Activated T-cell treated with anti-CD3 and anti-CD28 coated beads, Interleukin-2, amount 50 U/mL, for 4 hours (primary cell): ENCODE measurements around the gene EML6. TPM values are rescaled to one million over a fixed set of nuclear protein-coding genes. Genes with fewer than 3 reads are reported as not detected.

ENCODE experiments used
- ATAC-seq, 2 donors: fragments of 200-7000 bp; cut with Tn5 transposase; one replicate each; pipeline ENCODE4 v1.10.0; 2021
- DNase-seq: peaks from one replicate; pipeline ENCODE4 v3.0.0-alpha.2; 2020
- H3K27me3 Mint-ChIP-seq: one replicate; pipeline ENCODE4 v1.8.0; 2021; ENCODE audit warnings: low read depth, mixed read lengths
- H3K36me3 Mint-ChIP-seq: one replicate; pipeline ENCODE4 v1.8.0; 2022; ENCODE audit warnings: mixed read lengths; ENCODE audit not compliant: insufficient read depth
- H3K4me1 Mint-ChIP-seq: one replicate; pipeline ENCODE4 v1.8.0; 2021; ENCODE audit warnings: low read depth, mixed read lengths
- H3K4me3 Mint-ChIP-seq: one replicate; pipeline ENCODE4 v1.8.0; 2021; ENCODE audit warnings: mild to moderate bottlenecking, moderate library complexity, mixed read lengths
- H3K9me3 Mint-ChIP-seq: one replicate; pipeline ENCODE4 v1.8.0; 2021; ENCODE audit warnings: mixed read lengths
- total RNA-seq, 3 donors: library from RNA; stranded (reverse); gene quantifications; one replicate each; pipeline ENCODE4 v1.2.1, GENCODE V29; 2021

EML6 gene
- total RNA-seq, 3 donors from 2014 or later = 0.28 to 0.71 (median 0.55) TPM

- ATAC-seq = no peak
- Mint-ChIP-seq H3K9me3 (no peaks in the 10 kb centered on the region), H3K4me3 (no peak overlapping the region), H3K4me1 (no peaks in the 10 kb centered on the region), H3K36me3 (no peaks in the 10 kb centered on the region), H3K27me3 (peaks cover 2% of the 10 kb centered on the region)
- no peak for DNase-seq
Observed at GRCh38 chr2:54783349-54783748, 59.9 kb downstream of the EML6 start.

- Mint-ChIP-seq H3K36me3 (no peaks in the 10 kb centered on the region), H3K4me1 (no peaks in the 10 kb centered on the region), H3K27me3 (peaks cover 2% of the 10 kb centered on the region), H3K9me3 (no peaks in the 10 kb centered on the region), H3K4me3 (no peak overlapping the region)
- no peak for ATAC-seq
- no peak for DNase-seq
Observed at GRCh38 chr2:54787270-54787669, 63.8 kb downstream of the EML6 start.

- Mint-ChIP-seq H3K4me3 (no peak overlapping the region), H3K36me3 (no peaks in the 10 kb centered on the region), H3K27me3 (peaks cover under 1% of the 10 kb centered on the region), H3K9me3 (no peaks in the 10 kb centered on the region), H3K4me1 (no peaks in the 10 kb centered on the region)
- ATAC-seq (no peak), DNase-seq (no peak)
Observed at GRCh38 chr2:54787755-54788366, 64.4 kb downstream of the EML6 start.

- Mint-ChIP-seq H3K4me1 (no peaks in the 10 kb centered on the region), H3K9me3 (no peaks in the 10 kb centered on the region), H3K36me3 (no peaks in the 10 kb centered on the region), H3K4me3 (no peak overlapping the region), H3K27me3 (peaks cover 3% of the 10 kb centered on the region)
- ATAC-seq = no peak
- DNase-seq = no peak
Observed at GRCh38 chr2:54789878-54790277, 66.4 kb downstream of the EML6 start.

GRCh38 chr2:54791831-54792230, 68.4 kb downstream of the EML6 start:
- no peak for DNase-seq
- no peak for ATAC-seq
- Mint-ChIP-seq H3K4me1 (no peaks in the 10 kb centered on the region), H3K4me3 (no peak overlapping the region), H3K36me3 (no peaks in the 10 kb centered on the region), H3K27me3 (peaks cover 3% of the 10 kb centered on the region), H3K9me3 (no peaks in the 10 kb centered on the region)

GRCh38 chr2:54797307-54797706, 73.8 kb downstream of the EML6 start:
- DNase-seq (no peak), ATAC-seq (no peak)
- H3K4me3 Mint-ChIP-seq = no peak overlapping the region
- no peaks in the 10 kb centered on the region for H3K36me3 Mint-ChIP-seq
- H3K4me1 Mint-ChIP-seq = no peaks in the 10 kb centered on the region
- H3K9me3 Mint-ChIP-seq = no peaks in the 10 kb centered on the region
- H3K27me3 Mint-ChIP-seq = peaks cover 3% of the 10 kb centered on the region

GRCh38 chr2:54801352-54801751, 77.9 kb downstream of the EML6 start:
- H3K4me3 Mint-ChIP-seq = no peak overlapping the region
- H3K4me1 Mint-ChIP-seq = peaks cover 9% of the 10 kb centered on the region
- ATAC-seq (no peak), DNase-seq (no peak)
- peaks cover 3% of the 10 kb centered on the region for H3K27me3 Mint-ChIP-seq
- no peaks in the 10 kb centered on the region for H3K36me3 Mint-ChIP-seq
- H3K9me3 Mint-ChIP-seq = peaks cover 4% of the 10 kb centered on the region

GRCh38 chr2:54803783-54804751, 80.6 kb downstream of the EML6 start:
- Mint-ChIP-seq H3K4me3 (no peak overlapping the region), H3K27me3 (peaks cover 3% of the 10 kb centered on the region), H3K36me3 (no peaks in the 10 kb centered on the region), H3K4me1 (peaks cover 9% of the 10 kb centered on the region), H3K9me3 (peaks cover 4% of the 10 kb centered on the region)
- DNase-seq (no peak), ATAC-seq (no peak)

GRCh38 chr2:54805255-54805654, 81.8 kb downstream of the EML6 start:
- ATAC-seq = no peak
- Mint-ChIP-seq H3K27me3 (peaks cover 6% of the 10 kb centered on the region), H3K36me3 (no peaks in the 10 kb centered on the region), H3K9me3 (peaks cover 4% of the 10 kb centered on the region), H3K4me3 (no peak overlapping the region), H3K4me1 (peaks cover 9% of the 10 kb centered on the region)
- DNase-seq = no peak

GRCh38 chr2:54806975-54807374, 83.5 kb downstream of the EML6 start:
- no peak overlapping the region for H3K4me3 Mint-ChIP-seq
- peaks cover 9% of the 10 kb centered on the region for H3K4me1 Mint-ChIP-seq
- no peaks in the 10 kb centered on the region for H3K36me3 Mint-ChIP-seq
- ATAC-seq (no peak), DNase-seq (no peak)
- H3K27me3 Mint-ChIP-seq = peaks cover 10% of the 10 kb centered on the region
- peaks cover 4% of the 10 kb centered on the region for H3K9me3 Mint-ChIP-seq

- Mint-ChIP-seq H3K9me3 (peaks cover 4% of the 10 kb centered on the region), H3K27me3 (peaks cover 10% of the 10 kb centered on the region), H3K4me3 (no peak overlapping the region), H3K36me3 (no peaks in the 10 kb centered on the region), H3K4me1 (peaks cover 7% of the 10 kb centered on the region)
- no peak for ATAC-seq
- DNase-seq = no peak
Observed at GRCh38 chr2:54808661-54809060, 85.2 kb downstream of the EML6 start.

- Mint-ChIP-seq H3K4me3 (no peak overlapping the region), H3K9me3 (peaks cover 4% of the 10 kb centered on the region), H3K4me1 (peaks cover 1% of the 10 kb centered on the region), H3K27me3 (peaks cover 10% of the 10 kb centered on the region), H3K36me3 (no peaks in the 10 kb centered on the region)
- ATAC-seq = no peak
- no peak for DNase-seq
Observed at GRCh38 chr2:54809819-54810218, 86.4 kb downstream of the EML6 start.

GRCh38 chr2:54810246-54810645, 86.8 kb downstream of the EML6 start:
- Mint-ChIP-seq H3K27me3 (peaks cover 10% of the 10 kb centered on the region), H3K4me1 (no peaks in the 10 kb centered on the region), H3K36me3 (no peaks in the 10 kb centered on the region), H3K9me3 (peaks cover 4% of the 10 kb centered on the region), H3K4me3 (no peak overlapping the region)
- no peak for DNase-seq
- ATAC-seq = no peak

GRCh38 chr2:54813584-54813983, 90.1 kb downstream of the EML6 start:
- H3K4me1 Mint-ChIP-seq = no peaks in the 10 kb centered on the region
- H3K27me3 Mint-ChIP-seq = peaks cover 6% of the 10 kb centered on the region
- DNase-seq (no peak), ATAC-seq (no peak)
- no peaks in the 10 kb centered on the region for H3K36me3 Mint-ChIP-seq
- H3K4me3 Mint-ChIP-seq = no peak overlapping the region
- H3K9me3 Mint-ChIP-seq = no peaks in the 10 kb centered on the region
